Measurements from ENCODE around the gene CCDC86.
A peak's percentile ranks its signal among the peaks of the same experiment; 100 is the strongest.

CCDC86 gene

DNA sequence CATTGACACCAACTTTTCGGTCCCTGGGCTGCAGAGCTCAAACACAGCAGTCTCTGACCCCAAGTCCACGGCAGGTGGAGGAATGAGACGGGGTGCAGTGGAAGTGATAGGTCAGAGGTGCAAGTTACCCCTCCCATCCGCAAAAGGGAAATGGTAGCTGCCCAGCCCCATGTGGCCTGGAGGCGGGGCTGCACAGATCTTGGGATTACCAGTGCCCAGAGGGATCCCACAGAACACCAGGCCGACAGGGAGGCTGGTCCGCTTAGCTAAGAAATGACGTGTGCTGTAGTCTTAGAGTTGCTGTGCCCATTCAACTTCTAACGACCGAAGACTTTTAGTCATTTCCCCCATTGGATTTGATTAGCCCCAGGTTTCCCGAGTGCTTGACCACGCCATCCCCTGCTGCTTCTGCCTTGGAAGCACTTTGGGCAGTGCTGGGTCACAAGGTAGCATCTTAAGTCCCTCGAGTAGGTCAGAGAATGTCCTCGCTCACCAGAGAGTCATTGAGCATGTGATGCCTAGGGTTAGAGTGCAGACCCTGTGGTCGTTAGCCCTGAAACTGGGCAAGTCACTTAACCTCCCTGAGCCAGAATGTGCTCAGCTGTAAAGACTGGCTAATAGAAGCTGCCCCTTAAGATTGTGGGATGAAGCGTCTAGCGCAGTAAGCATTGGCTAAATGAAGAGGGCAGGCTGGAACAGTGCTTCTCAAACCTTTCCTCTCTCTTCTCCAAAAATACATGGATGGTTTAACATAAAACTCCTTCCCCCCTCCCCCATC lies 9.6 kb downstream of the CCDC86 start:
- H3K4me3 ChIP-seq (ENCODE audit: low read depth, low read length): no peak overlapping the region
- no peak for DNase-seq (ENCODE audit: low read depth)

DNA sequence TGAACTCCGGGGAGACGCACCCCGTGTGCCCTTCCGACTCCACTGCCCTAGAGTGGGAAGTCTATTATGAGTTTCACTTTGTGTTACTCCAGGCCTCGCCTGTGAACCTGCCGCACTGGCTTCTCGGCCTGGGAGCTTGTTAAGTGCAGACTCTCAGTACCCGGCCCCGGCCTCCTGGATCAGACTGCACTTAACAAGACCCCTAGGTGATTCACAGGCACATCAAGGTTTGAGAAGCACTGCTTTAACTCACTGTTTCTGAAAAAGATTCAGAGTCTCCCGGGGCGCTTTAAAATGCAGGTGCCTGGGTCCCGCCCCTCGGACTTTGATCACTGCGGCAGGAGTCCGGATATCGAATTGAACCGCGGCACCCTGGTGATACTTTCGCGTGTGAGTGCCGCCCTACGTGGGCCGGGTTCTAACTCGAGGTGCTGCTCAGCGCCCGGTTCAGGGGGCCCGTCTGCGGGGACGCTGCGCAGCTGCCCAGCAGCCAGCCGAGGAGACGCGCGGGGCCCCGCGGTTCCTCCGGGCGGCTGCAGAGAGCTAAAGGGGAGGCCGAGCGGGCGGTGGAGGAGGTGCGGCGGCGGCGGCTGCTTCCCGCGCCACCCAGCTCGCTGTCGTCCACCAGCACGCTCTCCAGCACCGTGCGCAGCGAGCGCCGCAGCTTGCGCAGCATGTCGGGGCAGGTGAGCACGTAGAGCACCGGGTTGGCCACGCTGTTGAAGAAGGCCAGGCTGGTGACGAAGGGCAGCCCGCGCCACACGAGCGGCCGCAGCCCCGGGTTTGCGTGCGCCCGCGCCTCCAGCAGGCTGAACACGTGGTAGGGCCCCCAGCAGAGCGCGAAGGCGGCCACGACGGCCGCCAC lies 10.4 kb downstream of the CCDC86 start:
- DNase-seq (ENCODE audit: low read depth): no peak
- no peak overlapping the region for H3K4me3 ChIP-seq (ENCODE audit: low read depth, low read length)

DNA sequence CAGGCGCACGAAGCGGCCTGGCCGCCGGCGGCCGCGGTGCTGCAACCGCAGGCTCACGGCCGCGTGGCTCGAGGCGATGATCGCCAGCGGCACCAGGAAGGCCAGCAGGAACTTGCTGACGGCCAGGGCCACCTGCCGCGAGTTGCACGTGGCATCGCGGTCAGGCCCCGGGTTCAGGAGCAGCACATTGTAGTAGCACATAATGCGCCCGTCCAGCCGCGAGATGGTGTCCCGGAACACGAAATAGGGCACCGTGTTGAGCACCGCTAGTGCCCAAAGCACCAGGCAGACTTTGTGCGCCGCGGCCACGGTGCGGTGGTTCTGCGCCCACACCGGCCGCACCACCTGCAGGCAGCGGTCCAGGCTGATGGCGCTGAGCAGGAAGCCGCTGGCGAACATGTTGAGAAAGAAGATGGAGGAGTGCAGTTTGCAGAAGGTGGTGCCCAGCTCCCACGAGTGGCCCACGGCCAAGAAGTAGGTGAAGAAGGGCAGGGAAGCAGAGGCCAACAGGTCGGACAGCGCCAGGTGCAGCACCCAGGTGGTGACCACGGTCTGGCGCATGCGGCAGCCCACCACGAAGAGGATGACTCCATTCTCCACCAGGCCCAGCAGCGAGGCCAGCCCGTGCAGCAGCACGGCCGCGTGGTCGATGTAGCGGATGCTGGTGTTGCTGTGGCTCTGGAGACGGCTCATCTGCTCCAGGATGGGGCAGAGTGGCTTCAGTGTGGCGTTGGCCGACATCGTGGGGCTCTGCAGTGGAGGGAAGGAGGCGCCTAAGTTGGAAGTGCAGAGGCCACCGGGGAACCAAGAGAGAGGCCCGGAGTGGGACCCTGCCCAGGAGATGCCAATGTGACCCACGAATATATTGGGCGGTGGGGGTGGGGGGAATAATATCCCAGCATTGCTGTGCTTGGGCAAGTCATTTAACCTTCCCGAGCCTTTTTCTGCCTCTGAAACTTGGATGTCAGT lies 11.4 kb downstream of the CCDC86 start:
- no peak overlapping the region for H3K4me3 ChIP-seq (ENCODE audit: low read depth, low read length)

DNA sequence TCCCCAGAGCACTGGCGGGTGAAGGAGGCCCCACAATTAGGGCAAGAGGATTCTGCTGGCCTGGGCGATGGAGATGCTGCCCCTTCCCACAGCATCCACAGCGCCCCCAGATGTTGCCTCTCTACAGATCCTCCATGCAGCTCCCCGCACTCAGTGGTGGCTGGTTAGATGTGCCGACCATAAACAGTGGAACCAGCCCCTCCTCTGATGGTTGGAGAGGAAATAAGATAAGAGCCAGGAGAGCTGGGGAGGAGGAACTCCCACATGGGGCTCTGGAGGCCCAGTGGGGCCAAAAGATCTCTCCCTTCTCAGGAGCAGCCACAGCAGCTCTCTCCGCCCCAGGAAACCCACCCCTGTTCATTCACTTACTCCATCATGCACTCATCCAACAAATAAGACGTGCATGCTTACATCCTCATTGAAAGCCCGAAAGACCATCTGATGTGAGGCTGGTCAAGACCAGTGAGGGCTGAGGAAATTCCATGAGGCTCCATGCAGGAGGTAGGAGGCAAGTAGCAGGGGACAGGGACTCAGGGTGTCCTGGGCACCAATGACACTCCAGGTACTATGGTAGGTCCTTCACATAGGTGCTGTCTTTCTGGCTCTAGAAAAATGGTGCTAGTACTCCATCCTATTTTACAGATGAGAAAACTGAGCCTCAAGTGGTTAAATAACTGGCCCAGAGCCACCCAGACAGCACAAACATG lies 12.4 kb downstream of the CCDC86 start:
- no peak for DNase-seq (ENCODE audit: low read depth)
- no peak overlapping the region for H3K4me3 ChIP-seq (ENCODE audit: low read depth, low read length)

More for the DNA sequence above, 11.4 kb downstream of the CCDC86 start:
- no peak for DNase-seq (ENCODE audit: low read depth)

DNA sequence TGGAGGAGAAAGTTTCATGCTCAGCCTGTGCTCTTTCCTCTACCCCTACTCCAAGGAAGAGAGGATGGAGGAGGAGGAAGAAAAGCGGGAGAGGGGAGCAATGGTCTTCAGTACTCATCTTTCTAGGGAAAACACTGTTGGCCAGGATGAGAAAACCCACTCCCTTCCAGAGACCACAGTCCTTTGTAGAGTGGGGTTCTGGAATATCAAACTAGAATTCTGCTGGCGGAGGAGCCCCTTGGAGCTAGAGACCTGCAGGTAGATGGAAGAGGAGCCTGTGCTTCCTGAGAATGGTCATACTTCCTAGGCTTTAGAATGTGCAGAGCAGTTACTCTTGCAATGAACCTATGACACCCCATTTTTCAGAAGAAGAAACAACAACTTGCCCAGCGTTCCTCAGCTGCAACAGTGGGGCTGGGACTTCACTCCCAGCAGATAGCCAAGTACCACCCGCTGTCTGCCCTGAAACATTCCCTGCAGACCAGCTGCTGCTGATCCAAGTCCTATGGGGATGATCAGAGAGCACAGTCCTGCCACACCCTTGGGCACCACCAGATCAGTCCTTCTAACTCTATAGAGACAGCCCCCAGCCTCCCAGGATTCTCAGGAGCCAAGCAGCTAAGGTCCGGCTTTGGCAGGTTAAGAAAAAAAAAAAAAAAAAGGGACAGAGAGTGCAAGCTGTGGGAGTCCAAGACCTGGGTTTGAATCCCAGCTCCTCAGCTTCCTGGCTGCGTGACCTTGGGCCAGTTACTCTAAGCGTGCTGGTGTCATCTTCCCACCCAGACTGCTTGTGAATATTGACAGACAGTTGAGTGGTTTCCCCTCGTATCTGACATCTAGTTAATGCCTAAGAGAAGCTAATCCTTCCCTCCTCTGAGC lies 13.2 kb downstream of the CCDC86 start:
- DNase-seq (ENCODE audit: low read depth): no peak
- H3K4me3 ChIP-seq (ENCODE audit: low read depth, low read length): no peak overlapping the region

DNA sequence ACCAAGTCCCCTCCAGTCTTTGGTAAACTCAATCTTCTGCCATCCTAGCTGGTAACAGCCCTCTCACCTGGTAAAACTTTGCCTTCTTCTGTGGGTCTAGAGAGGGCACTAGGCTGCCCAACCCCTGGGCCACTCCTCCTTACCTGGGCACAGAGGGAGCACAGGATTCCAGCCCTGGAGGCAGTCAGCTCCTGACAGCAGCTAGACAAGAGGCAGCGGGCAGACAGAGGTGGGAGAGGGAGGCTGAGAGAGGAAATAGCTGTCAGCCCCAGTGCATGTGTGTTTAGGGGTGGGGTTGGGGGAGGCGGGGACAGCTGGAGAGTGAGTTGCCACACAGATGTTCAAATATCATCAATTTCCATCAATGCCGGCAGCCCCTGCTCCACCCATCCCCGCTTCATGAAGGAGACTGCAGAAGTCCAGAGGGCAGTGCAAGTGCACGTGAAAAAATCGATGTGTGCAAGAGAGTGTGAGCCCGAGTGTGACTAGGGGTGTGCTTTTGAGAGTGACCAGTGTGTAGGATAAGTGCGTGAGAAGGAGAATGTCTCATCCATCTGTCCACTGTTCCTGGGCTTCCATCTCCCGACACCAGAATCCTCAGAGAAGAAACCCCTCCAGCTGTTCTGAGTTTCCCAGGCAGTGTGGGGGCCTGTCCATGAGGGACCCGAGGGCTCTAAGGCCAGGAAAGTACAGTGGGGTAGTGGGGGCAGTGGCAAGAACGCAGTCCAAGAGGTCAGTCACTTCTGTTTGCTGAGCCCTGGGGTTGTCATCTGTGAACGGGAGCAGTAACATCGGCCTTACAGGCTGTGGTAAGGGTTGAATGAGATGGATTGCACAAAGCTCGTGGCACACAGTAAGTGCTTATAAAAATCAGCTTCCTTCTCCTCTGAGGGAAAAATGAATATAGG lies 14.1 kb downstream of the CCDC86 start, which contains the start of gene PTGDR2:
Gene PTGDR2 (minus strand): TSS at position 225 of the 908 bp plus-strand sequence. CDS start 2,228 bp downstream, outside the sequence.
- no peak for DNase-seq (ENCODE audit: low read depth)
- H3K4me3 ChIP-seq (ENCODE audit: low read depth, low read length): no peak within 1 kb of the TSS

DNA sequence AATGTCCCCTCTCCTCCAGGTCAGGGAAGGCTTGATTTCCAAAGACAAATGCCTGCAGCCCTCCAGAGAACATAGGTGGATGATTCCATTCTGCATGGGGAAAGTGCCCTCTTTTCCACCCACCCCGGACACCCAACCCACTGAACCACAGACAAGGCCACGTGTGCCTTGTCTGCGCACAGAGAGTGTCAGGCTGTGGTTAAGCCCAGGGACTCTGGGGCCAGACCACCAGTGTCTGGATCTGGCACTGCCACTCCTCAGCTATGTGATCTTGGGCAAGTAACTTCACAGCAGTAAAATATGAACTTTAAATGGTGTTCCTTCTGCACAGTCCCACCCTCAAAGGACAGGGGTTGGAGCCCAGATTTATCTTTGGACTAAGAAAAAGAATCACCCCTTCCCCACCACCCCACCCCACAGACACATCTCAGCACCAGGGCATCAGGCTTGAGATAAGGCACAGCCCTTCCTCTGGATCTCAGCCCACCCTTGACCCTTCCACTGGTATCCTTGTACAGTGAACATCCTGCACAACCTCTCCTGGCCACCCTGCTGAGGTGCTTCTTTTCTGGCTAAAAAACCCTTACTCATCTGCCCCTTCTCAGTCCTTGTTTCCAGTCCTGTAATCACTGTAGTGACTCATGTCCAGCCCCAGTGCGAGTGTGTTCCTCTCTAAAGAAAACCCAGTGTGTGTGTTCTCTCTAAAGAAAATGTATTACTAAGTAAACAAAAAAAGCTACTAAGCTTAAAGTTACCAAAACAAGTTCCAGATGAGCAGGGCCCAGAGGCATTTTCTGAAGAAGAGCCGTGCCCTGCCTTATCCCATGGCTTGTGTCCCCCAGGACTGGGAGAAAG lies 15.7 kb downstream of the CCDC86 start:
- DNase-seq (ENCODE audit: low read depth): no peak
- no peak overlapping the region for H3K4me3 ChIP-seq (ENCODE audit: low read depth, low read length)

DNA sequence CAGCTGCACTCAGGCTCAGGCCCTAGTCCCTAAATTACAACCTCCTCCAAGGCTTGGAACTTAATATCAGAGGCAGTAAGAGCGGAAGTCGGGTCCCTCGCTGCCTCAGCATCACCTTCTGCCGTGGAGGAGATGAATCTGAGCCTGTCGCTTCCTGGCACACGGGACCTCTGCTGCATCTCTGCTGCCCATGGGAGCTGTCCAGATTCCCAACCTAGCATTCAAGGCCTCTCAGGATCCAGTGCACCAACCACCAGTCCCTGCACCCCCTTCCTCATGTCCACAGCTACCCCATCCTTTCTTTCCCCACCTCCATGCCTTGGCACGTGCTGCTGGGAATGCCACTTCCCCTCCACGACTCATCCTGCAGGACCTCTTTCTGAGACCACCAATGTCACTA lies 16.3 kb downstream of the CCDC86 start:
- H3K4me3 ChIP-seq (ENCODE audit: low read depth, low read length): no peak overlapping the region
- DNase-seq (ENCODE audit: low read depth): no peak

DNA sequence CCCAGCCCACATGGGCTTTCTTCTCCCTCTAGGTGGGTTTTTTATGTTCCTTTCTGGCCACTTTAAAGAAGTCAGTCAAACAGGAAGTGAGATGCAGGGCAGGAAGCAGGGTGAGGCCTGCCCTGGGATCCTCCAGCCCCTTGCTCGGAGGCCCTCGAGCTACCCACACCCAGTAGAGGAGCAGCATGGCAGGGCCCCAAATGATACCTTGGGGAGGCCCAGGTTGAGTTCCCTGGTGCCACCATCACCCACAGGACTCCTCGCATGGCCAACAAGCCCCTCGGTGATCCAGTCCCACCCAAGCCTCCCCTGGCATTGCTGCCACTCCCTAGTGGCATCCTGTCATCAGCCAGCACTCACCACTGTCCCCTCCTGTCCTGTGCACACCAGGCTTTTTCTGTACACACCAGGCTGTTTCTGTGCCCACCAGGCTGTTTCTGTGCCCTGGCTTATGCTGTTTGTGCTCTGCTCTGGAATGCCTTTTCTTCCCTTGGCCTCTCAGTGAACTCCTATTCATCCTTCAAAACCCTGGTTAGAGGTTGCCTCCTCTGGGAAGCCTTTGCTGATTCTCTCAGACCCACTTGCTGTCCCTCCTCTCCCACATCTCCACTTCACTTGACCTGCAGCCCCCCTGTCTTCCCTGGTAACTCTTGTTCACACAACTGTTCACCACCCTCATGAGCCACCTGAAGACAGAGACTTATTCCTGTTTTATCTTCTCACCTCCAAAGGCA lies 17.0 kb downstream of the CCDC86 start:
- H3K4me3 ChIP-seq (ENCODE audit: low read depth, low read length): no peak overlapping the region
- DNase-seq (ENCODE audit: low read depth): no peak

DNA sequence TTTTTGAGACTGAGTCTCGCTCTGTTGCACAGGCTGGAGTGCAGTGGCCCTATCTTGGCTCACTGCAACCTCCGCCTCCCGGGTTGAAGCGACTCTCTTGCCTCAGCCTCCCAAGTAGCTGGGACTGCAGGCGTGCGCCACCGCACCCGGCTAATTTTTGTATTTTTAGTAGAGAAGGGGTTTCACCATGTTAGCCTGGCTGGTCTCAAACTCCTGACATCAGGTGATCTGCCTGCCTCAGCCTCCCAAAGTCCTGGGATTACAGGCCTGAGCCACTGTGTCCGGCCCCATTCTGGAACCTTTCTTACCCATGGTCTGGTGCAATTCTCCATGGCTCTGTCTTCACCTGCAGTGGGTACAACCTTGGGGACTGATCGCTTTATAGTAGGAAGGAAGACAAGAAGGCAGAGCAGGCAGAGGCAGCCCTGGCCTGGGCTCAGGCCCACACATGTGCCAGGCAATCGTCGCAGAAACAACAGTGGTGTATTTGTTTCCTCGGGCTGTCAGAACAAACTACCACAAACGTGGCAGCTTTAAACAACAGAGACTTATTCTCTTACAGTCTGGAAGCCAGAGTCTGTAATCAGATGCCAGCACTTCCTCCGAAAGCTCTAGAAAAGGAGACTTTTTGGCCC lies 17.8 kb downstream of the CCDC86 start:
- no peak overlapping the region for H3K4me3 ChIP-seq (ENCODE audit: low read depth, low read length)
- no peak for DNase-seq (ENCODE audit: low read depth)

DNA sequence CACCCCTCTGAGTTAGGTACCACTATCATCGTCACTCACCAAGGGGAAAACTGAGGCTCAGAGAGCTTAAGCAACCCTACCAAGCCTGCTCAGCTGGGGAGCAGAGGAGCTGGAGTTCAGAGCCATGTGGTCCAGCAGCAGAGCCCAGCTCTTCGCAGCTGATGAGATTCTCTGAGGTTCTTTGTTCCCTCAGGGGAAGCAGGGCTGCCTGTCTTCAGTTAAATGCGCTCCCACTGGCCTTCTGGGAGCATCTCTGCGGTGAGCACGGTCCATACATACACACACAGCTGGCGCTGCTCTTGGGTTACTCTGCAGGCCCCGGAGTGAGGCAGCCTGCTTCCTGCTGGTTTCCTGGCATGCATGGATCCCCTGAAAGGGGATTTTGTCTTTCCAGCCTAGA lies 19.0 kb downstream of the CCDC86 start:
- no peak overlapping the region for H3K4me3 ChIP-seq (ENCODE audit: low read depth, low read length)
- peak; percentile 69 for DNase-seq (ENCODE audit: low read depth)

DNA sequence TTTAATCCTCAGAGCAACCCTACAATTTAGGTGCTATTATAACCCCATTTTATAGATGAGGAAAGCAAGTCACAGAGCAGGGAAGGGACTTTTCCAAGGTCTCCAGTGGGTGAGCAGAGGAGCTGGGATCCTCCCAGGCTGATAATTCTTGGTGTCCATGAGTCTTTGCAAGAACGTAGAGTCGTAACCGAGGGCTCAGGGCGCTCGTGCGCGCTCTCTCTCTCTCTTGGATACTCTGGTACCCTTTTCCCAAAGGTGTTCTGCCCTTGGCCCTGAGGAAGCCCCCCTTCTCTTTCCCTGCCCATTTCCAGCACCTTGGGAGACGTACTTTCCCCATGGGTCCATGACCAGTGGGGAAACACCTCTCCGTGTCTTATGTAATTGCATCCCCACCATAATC lies 20.3 kb downstream of the CCDC86 start:
- no peak for DNase-seq (ENCODE audit: low read depth)

DNA sequence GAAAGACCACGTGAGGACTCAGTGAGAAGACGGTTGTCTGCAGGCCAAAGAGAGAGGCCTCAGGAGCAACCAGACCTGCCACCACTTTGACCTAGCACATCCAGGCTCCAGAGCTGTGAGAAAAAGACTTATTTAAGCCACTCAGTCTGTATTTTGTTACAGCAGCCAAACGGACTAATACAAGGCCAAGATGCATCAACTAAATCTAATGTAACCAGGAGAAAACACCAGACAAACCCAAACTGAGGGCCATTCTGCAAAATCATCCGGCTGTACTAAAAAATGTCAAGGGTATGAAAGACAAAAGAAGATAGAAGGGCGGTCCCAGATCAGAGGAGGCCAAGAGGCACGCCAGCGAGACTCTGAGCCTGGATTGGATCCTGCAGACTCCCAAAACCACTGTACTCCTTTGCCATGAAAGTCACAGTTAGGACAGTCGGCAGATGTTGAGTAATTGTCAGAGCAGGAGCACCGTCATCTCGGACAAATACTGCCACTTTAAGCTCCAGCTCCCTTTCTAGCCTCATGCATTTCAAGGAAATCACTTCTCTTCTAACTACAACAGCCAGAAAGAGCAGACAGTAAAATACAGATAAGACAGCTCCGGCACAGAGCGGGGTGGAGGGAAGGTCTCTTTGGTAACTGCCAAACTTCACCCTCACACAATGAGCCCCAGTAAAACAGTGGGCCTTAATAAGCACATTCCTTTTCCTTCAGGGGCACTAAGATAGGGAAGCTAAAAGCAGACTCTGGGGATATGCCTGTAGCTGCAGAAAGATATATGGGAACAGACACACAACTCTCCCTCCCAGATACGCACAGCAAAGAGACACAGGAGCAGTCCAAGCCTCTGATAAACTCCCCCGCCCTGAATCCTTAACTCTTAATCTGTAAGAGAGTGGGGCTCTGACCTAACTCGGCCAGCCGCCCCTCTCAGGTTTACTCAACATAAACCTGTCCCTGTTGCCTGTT lies 21.9 kb downstream of the CCDC86 start:
- DNase-seq (ENCODE audit: low read depth): no peak
- no peak overlapping the region for H3K4me3 ChIP-seq (ENCODE audit: low read depth, low read length)

More for the DNA sequence above, 20.3 kb downstream of the CCDC86 start:
- H3K4me3 ChIP-seq (ENCODE audit: low read depth, low read length): no peak overlapping the region
